HepG2 (cell line): ENCODE results near the gene RHBDL1. TPM values are rescaled to one million over a fixed set of nuclear protein-coding genes. Genes with fewer than 3 reads are reported as not detected.

ENCODE experiments used
- ATF1 ChIP-seq: IDR thresholded peaks from 2 replicates; pipeline ENCODE4 v1.6.1; 2016; ENCODE audit warnings: mild to moderate bottlenecking, control low read depth
- GATAD2A ChIP-seq: IDR thresholded peaks from 2 replicates; pipeline ENCODE4 v1.6.1; 2016
- HOXA5 ChIP-seq: sonication (generic); formaldehyde crosslinking; IDR thresholded peaks from 2 replicates; pipeline ENCODE4 v1.4.0; 2020; ENCODE audit warnings: missing genetic modification reagents
- KIAA2018 ChIP-seq: sonication (generic); formaldehyde crosslinking; IDR thresholded peaks from 2 replicates; pipeline ENCODE4 v1.5.0; 2020; ENCODE audit warnings: mild to moderate bottlenecking, missing genetic modification reagents, borderline replicate concordance
- LBX2 ChIP-seq: sonication (generic); formaldehyde crosslinking; IDR thresholded peaks from 2 replicates; pipeline ENCODE4 v1.5.0; 2020; ENCODE audit warnings: missing genetic modification reagents, mild to moderate bottlenecking, borderline replicate concordance
- NFATC3 ChIP-seq: sonication (generic); formaldehyde crosslinking; IDR thresholded peaks from 2 replicates; pipeline ENCODE4 v1.5.1; 2020; ENCODE audit warnings: mild to moderate bottlenecking, missing genetic modification reagents
- NPAS2 ChIP-seq: sonication (generic); formaldehyde crosslinking; IDR thresholded peaks from 2 replicates; pipeline ENCODE4 v1.8.0; 2022; ENCODE audit warnings: mild to moderate bottlenecking, missing genetic modification reagents, borderline replicate concordance
- NR2C2 ChIP-seq: sonication (generic); formaldehyde crosslinking; IDR thresholded peaks from 2 replicates; pipeline ENCODE4 v1.4.0; 2020; ENCODE audit warnings: missing genetic modification reagents, mild to moderate bottlenecking, moderate library complexity, borderline replicate concordance
- SOX5 ChIP-seq: IDR thresholded peaks from 2 replicates; pipeline ENCODE4 v1.6.1; 2016; ENCODE audit warnings: borderline replicate concordance
- TBX2 ChIP-seq: sonication (generic); formaldehyde crosslinking; IDR thresholded peaks from 2 replicates; pipeline ENCODE4 v1.5.0; 2020; ENCODE audit warnings: missing genetic modification reagents, mild to moderate bottlenecking, borderline replicate concordance
- USF2 ChIP-seq, 2 experiments: sonication (generic) in 1 of 2; formaldehyde crosslinking in 1 of 2; IDR thresholded peaks; 2 replicates each; pipeline versions ENCODE4 v1.5.1 to v1.6.1; 2011 to 2020; ENCODE audit warnings: borderline replicate concordance in 1 of 2, low read depth in 1 of 2, low read length in 1 of 2, mild to moderate bottlenecking in 1 of 2, missing genetic modification reagents in 1 of 2, moderate library complexity in 1 of 2
- ZBTB14 ChIP-seq: sonication (generic); formaldehyde crosslinking; IDR thresholded peaks from 2 replicates; pipeline ENCODE4 v1.4.0; 2020; ENCODE audit warnings: missing genetic modification reagents
- ZBTB7B ChIP-seq: sonication (generic); formaldehyde crosslinking; IDR thresholded peaks from 2 replicates; pipeline ENCODE4 v1.4.0; 2020; ENCODE audit warnings: missing genetic modification reagents
- ZNF614 ChIP-seq: IDR thresholded peaks from 2 replicates; pipeline ENCODE4 v1.6.1; 2018; ENCODE audit warnings: missing biosample characterization, missing genetic modification reagents, inconsistent platforms, borderline replicate concordance
- ZSCAN31 ChIP-seq: sonication (generic); formaldehyde crosslinking; IDR thresholded peaks from 2 replicates; pipeline ENCODE4 v1.5.0; 2020; ENCODE audit warnings: low read depth, mild to moderate bottlenecking, missing genetic modification reagents
- polyA plus RNA-seq, 8 experiments: library from polyadenylated mRNA; depleted of rRNA in 3 of 8; stranded (reverse) in 7 of 8; unstranded in 1 of 8; fragments of >200 nt; fragmentation: Illumina TruSeq in 4 of 8; extraction: Trizol in 4 of 8; gene quantifications; 2 replicates each; pipeline versions ENCODE4 v1.2.1 to v1.2.3, GENCODE V29; 2011 to 2016; ENCODE audit warnings: low read depth in 4 of 8, missing spikeins in 1 of 8, mixed read lengths in 1 of 8; ENCODE audit not compliant: insufficient read depth in 1 of 8
- total RNA-seq, 5 experiments: library from RNA; depleted of rRNA; stranded (reverse); fragments of >200 nt; fragmentation: Illumina TruSeq; extraction: Trizol; gene quantifications; 2 replicates each; pipeline ENCODE4 v1.2.3, GENCODE V29; 2016; ENCODE audit warnings: low read depth in 1 of 5

Gene RHBDL1
- total and polyA plus RNA-seq, 2 of the 13 experiments (the other 11 are each of a cell fraction or from before 2014, with no cell fraction given) = 1.8 to 3.8 TPM

- TF ChIP-seq ZSCAN31 (CRISPR knock-in tag) (0 out of 2 replicates have a peak, but pooled peaks have one; percentile 36), NPAS2 (CRISPR knock-in tag) (no peak), ZBTB14 (peak; percentile 90), NR2C2 (CRISPR knock-in tag) (0 out of 2 replicates have a peak, but pooled peaks have one; percentile 24), KIAA2018 (no peak), ZNF614 (CRISPR knock-in tag) (no peak), NFATC3 (CRISPR knock-in tag) (no peak; the same call in 1 of the 2 replicates), HOXA5 (no peak), ATF1 (no peak), TBX2 (CRISPR knock-in tag) (peak; percentile 81), LBX2 (CRISPR knock-in tag) (peak; percentile 91), GATAD2A (no peak; the same call in 1 of the 2 replicates), USF2 (IDR thresholded peaks at IDR 0.05; ENCODE audit: low read depth, low read length) (peak; percentile 40; the same call in 1 of the 2 replicates), USF2 (CRISPR knock-in tag; IDR thresholded peaks at IDR 0.05; ENCODE audit: borderline replicate concordance) (no peak), SOX5 (peak; percentile 24; the same call in 1 of the 2 replicates), ZBTB7B (CRISPR knock-in tag) (no peak)
Observed at GRCh38 chr16:695355-696089, 20.1 kb downstream of the RHBDL1 start (continued).
